Body of pancreas (tissue), 4 donors: Measurements from ENCODE around the gene CLEC19A. TPM values are rescaled to one million over a fixed set of nuclear protein-coding genes. Genes with fewer than 3 reads are reported as not detected.

ENCODE experiments used
- ATAC-seq: fragments of 150-250 bp; one replicate; pipeline ENCODE4 v1.9.1; 2016
- DNase-seq, 4 donors: peaks; one replicate each; pipeline ENCODE4 v3.0.0-alpha.2; 2019
- H3K27ac ChIP-seq, 4 donors: fragments of 200-600 bp; sonication (generic); 1 replicate in 3 of 4; 2 replicates in 1 of 4; pipeline versions ENCODE4 v1.5.1 to v1.6.1; 2016 to 2019; ENCODE audit warnings: mild to moderate bottlenecking in 1 of 4, mixed read lengths in 1 of 4, moderate library complexity in 1 of 4
- H3K27me3 ChIP-seq, 2 donors: fragments of 200-600 bp; sonication (generic); one replicate each; pipeline ENCODE4 v1.6.0; 2016; ENCODE audit warnings: mild to moderate bottlenecking in 1 of 2
- H3K36me3 ChIP-seq, 2 donors: fragments of 200-600 bp; sonication (generic); replicated peaks in 1 of 2; 2 replicates each; pipeline ENCODE4 v1.5.1; 2016; ENCODE audit warnings: low read depth in 2 of 2; ENCODE audit not compliant: insufficient read depth in 1 of 2
- H3K4me1 ChIP-seq: fragments of 200-600 bp; sonication (generic); one replicate; pipeline ENCODE4 v1.6.0; 2016
- H3K4me3 ChIP-seq, 2 donors: fragments of 200-600 bp; sonication (generic); 1 replicate in 1 of 2; 2 replicates in 1 of 2; pipeline ENCODE4 v1.5.1; 2016 to 2019
- H3K9me3 ChIP-seq, 3 donors: fragments of 200-600 bp; sonication (generic); 1 replicate in 2 of 3; 2 replicates in 1 of 3; pipeline ENCODE4 v1.5.1; 2016
- CTCF ChIP-seq, 7 experiments: fragments of 450-650 bp in 4 of 7; fragments of 200-600 bp in 3 of 7; sonication (generic) in 3 of 7; IDR thresholded peaks; one replicate each; pipeline ENCODE4 v1.5.1; 2016 to 2019; ENCODE audit warnings: antibody characterized with exemption in 7 of 7
- POLR2A ChIP-seq, 3 donors: fragments of 450-650 bp; IDR thresholded peaks; one replicate each; pipeline ENCODE4 v1.6.1; 2016; ENCODE audit warnings: antibody characterized with exemption in 3 of 3, mild to moderate bottlenecking in 2 of 3
- WGBS, 2 donors: methylation state at CpG; one replicate each; pipeline ENCODE4 v1.1.5; 2017; 5-methylcytosine and 5-hydroxymethylcytosine counted together
- intact Hi-C: fragments of 100-400 bp; cut with DNase I; formaldehyde crosslinking; loops from one replicate; pipeline ENCODE4 v1.15.1; 2023
- total RNA-seq, 2 donors: library from RNA; depleted of rRNA; stranded (reverse); fragments of >200 nt; gene quantifications; one replicate each; pipeline ENCODE4 v1.1.0, GENCODE V29; 2016

Gene CLEC19A
- total RNA-seq, 2 donors from 2014 or later = not detected

- no peak for ATAC-seq
- Histone ChIP-seq H3K27me3 (no peaks in the 10 kb centered on the region), H3K9me3 (no peaks in the 10 kb centered on the region), H3K36me3 (no peaks in the 10 kb centered on the region), H3K27ac (no peak overlapping the region), H3K4me1 (no peaks in the 10 kb centered on the region), H3K4me3 (no peak overlapping the region)
- intact Hi-C loops = no loop called here
- no peak for DNase-seq
- 78 to 80% methylated on average over 6 to 7 of the region's 7 CpGs for WGBS, 2 donors
- TF ChIP-seq CTCF (IDR thresholded peaks at IDR 0.05) = no peak
- no peak for TF ChIP-seq POLR2A (IDR thresholded peaks at IDR 0.05)
These were observed 3.6 kb downstream of the CLEC19A start for GRCh38 chr16:19288872-19289799.

GRCh38 chr16:19289811-19290485, 4.4 kb downstream of the CLEC19A start:
- peak in 2 of 4 donors; percentile 12 to 15 for DNase-seq
- no peaks in the 10 kb centered on the region for H3K36me3 ChIP-seq
- no peak overlapping the region for H3K27ac ChIP-seq
- TF ChIP-seq CTCF (IDR thresholded peaks at IDR 0.05) (no peak), POLR2A (IDR thresholded peaks at IDR 0.05) (no peak)
- no peak overlapping the region for H3K4me3 ChIP-seq
- no peaks in the 10 kb centered on the region for H3K9me3 ChIP-seq
- intact Hi-C loops = no loop called here
- H3K27me3 ChIP-seq = no peaks in the 10 kb centered on the region
- WGBS, 2 donors = 56 to 57% methylated on average over 4 to 7 of the region's 7 CpGs
- ATAC-seq = no peak
- no peaks in the 10 kb centered on the region for H3K4me1 ChIP-seq

GRCh38 chr16:19290860-19291259, 5.3 kb downstream of the CLEC19A start:
- Histone ChIP-seq H3K9me3 (no peaks in the 10 kb centered on the region), H3K27me3 (no peaks in the 10 kb centered on the region), H3K36me3 (no peaks in the 10 kb centered on the region), H3K4me1 (no peaks in the 10 kb centered on the region), H3K4me3 (no peak overlapping the region), H3K27ac (no peak overlapping the region)
- WGBS, 2 donors = 60 to 74% methylated on average over 2 of the region's 2 CpGs
- TF ChIP-seq POLR2A (IDR thresholded peaks at IDR 0.05) = no peak
- no peak for TF ChIP-seq CTCF (IDR thresholded peaks at IDR 0.05)
- ATAC-seq = no peak
- intact Hi-C loops = no loop called here
- no peak for DNase-seq

- TF ChIP-seq POLR2A (IDR thresholded peaks at IDR 0.05) (no peak), CTCF (IDR thresholded peaks at IDR 0.05) (no peak)
- no peaks in the 10 kb centered on the region for H3K27me3 ChIP-seq
- peak; percentile 25 to 44 (median 30) for DNase-seq
- intact Hi-C loops = no loop called here
- no peak overlapping the region for H3K4me3 ChIP-seq
- H3K36me3 ChIP-seq = no peaks in the 10 kb centered on the region
- no peak overlapping the region for H3K27ac ChIP-seq
- no peaks in the 10 kb centered on the region for H3K4me1 ChIP-seq
- 40 to 41% methylated on average over 4 of the region's 4 CpGs for WGBS, 2 donors
- ATAC-seq = no peak
- no peaks in the 10 kb centered on the region for H3K9me3 ChIP-seq
These were observed 5.9 kb downstream of the CLEC19A start for GRCh38 chr16:19291475-19291874.
